CD4-positive, alpha-beta memory T cell (primary cell): Measurements from ENCODE around the gene PDIA6. TPM values are rescaled to one million over a fixed set of nuclear protein-coding genes. Genes with fewer than 3 reads are reported as not detected.

Source experiments
- CTCF ChIA-PET: fragments of 350-600 bp; sonication (Branson Sonifier 250); formaldehyde crosslinking; loops from one replicate; lab custom pipeline; 2021; ENCODE audit warnings: inconsistent platforms; ENCODE audit not compliant: partially characterized antibody; lab: Charles Lee
- POLR2A ChIA-PET: fragments of 350-600 bp; sonication (Branson Sonifier 250); formaldehyde crosslinking; loops from one replicate; lab custom pipeline; 2021; ENCODE audit not compliant: partially characterized antibody; lab: Charles Lee
- DNase-seq, 5 donors: peaks; one replicate each; pipeline versions ENCODE4 v3.0.0 to v3.0.0-alpha.2; 2020 to 2022; ENCODE audit warnings: mixed read lengths in 1 of 5
- H3K27ac ChIP-seq: one replicate; pipeline ENCODE4 v1.7.0; 2013; ENCODE audit warnings: low read depth, low read length
- H3K27me3 ChIP-seq: 2 replicates; pipeline ENCODE4 v1.7.0; 2013; ENCODE audit warnings: mild to moderate bottlenecking, low read length, moderate library complexity; ENCODE audit not compliant: insufficient read depth
- H3K36me3 ChIP-seq: 2 replicates; pipeline ENCODE4 v1.7.0; 2013; ENCODE audit warnings: mild to moderate bottlenecking, low read length, moderate library complexity; ENCODE audit not compliant: insufficient read depth
- H3K4me1 ChIP-seq: 2 replicates; pipeline ENCODE4 v1.7.0; 2013; ENCODE audit warnings: mild to moderate bottlenecking, low read length, moderate library complexity; ENCODE audit not compliant: insufficient read depth
- H3K4me3 ChIP-seq, 2 donors: one replicate each; pipeline ENCODE4 v1.7.0; 2013; ENCODE audit warnings: low read length in 2 of 2, mild to moderate bottlenecking in 1 of 2
- H3K9me3 ChIP-seq, 2 donors: one replicate each; pipeline ENCODE4 v1.7.0; 2013; ENCODE audit warnings: low read length in 2 of 2, control low read depth in 1 of 2; ENCODE audit not compliant: control insufficient read depth in 1 of 2
- H3K27ac Mint-ChIP-seq, 7 donors: one replicate each; pipeline ENCODE4 v1.8.0; 2020 to 2021; ENCODE audit warnings: mixed read lengths in 7 of 7, mild to moderate bottlenecking in 6 of 7, inconsistent platforms in 3 of 7, moderate library complexity in 3 of 7
- H3K27me3 Mint-ChIP-seq, 2 donors: one replicate each; pipeline ENCODE4 v1.8.0; 2020 to 2021; ENCODE audit warnings: mixed read lengths in 2 of 2
- H3K36me3 Mint-ChIP-seq, 2 donors: one replicate each; pipeline ENCODE4 v1.8.0; 2020 to 2021; ENCODE audit warnings: mixed read lengths in 2 of 2, inconsistent platforms in 1 of 2, mild to moderate bottlenecking in 1 of 2
- H3K4me1 Mint-ChIP-seq, 4 donors: one replicate each; pipeline ENCODE4 v1.8.0; 2020 to 2021; ENCODE audit warnings: mixed read lengths in 4 of 4, mild to moderate bottlenecking in 1 of 4
- H3K4me3 Mint-ChIP-seq, 8 donors: one replicate each; pipeline ENCODE4 v1.8.0; 2020 to 2021; ENCODE audit warnings: mixed read lengths in 8 of 8, mild to moderate bottlenecking in 7 of 8, moderate library complexity in 6 of 8, inconsistent platforms in 3 of 8
- H3K9me3 Mint-ChIP-seq, 8 donors: one replicate each; pipeline ENCODE4 v1.8.0; 2020 to 2021; ENCODE audit warnings: mixed read lengths in 8 of 8, mild to moderate bottlenecking in 5 of 8, inconsistent platforms in 3 of 8, moderate library complexity in 1 of 8
- intact Hi-C: fragments of 100-400 bp; cut with micrococcal nuclease; formaldehyde crosslinking; loops from one replicate; pipeline ENCODE4 v1.15.1; 2023
- polyA plus RNA-seq, 2 donors: library from polyadenylated mRNA; unstranded; fragments of 300-500 nt; fragmentation: Illumina TruSeq; gene quantifications; one replicate each; pipeline ENCODE4 v1.2.3, GENCODE V29; 2021
- total RNA-seq, 2 experiments: library from RNA; stranded (reverse); gene quantifications; one replicate each; pipeline ENCODE4 v1.2.3, GENCODE V29; 2021

Gene PDIA6, protein sequence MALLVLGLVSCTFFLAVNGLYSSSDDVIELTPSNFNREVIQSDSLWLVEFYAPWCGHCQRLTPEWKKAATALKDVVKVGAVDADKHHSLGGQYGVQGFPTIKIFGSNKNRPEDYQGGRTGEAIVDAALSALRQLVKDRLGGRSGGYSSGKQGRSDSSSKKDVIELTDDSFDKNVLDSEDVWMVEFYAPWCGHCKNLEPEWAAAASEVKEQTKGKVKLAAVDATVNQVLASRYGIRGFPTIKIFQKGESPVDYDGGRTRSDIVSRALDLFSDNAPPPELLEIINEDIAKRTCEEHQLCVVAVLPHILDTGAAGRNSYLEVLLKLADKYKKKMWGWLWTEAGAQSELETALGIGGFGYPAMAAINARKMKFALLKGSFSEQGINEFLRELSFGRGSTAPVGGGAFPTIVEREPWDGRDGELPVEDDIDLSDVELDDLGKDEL
- total RNA-seq, result 10 to 100 TPM; 75.9 to 84.7 TPM
- polyA plus RNA-seq, result 100 to 1,000 TPM; 140 to 273 TPM

DNA sequence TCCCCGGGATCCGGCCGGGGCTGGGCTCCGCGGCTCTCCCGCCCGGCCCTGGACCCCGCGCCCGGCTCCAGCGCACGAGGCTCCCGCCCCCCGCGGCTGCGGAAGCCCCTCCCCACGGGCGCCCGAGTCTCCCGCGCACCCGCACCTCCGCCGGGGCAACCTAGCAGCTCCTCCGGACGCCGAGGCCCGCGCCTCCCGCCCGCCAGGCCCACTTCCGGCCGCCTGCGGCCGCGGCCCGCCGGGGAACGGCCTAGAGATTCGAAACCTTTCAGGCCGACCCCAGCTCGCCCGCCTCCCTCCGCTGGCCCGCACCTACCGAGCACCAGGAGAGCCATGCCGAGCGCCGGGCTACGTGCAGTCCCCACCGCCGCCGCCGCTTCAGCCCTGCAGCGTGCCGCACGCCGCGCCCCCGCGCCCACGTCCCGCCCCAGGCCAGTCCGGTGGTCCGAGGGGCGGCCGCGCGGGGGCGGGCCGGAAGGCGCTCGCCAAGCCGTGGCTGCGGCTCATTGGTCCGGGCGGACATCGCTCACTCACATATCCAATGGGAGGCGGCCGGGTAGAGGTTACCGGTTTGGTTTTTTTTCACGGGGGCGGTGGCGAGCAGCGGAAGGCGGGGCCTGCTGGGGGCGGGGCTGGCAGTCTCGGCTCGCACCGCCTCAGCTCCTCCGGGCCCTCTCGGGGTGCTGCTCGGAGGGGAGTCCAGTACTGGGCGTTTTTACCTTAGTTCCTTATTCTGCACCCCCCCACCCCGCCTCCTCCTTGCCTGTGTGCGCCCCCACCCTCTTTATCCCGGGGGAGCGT lies at the start of gene PDIA6:
TSS of gene PDIA6 (minus strand) at position 424 of the 801 bp plus-strand sequence. CDS start at position 335, 89 bp downstream.
- peak; percentile 90 to 95 (median 92) for DNase-seq
- peaks cover 47% of the 10 kb centered on the region for H3K4me1 ChIP-seq
- Mint-ChIP-seq H3K36me3 (peaks cover 0 to 13% of the 10 kb centered on the region in 2 donors), H3K4me1 (peaks cover 30 to 43% (median 34%) of the 10 kb centered on the region in 4 donors), H3K9me3 (no peaks in the 10 kb centered on the region), H3K4me3 (peak within 1 kb of the TSS; percentile 84 to 95 (median 94)), H3K27me3 (no peaks in the 10 kb centered on the region), H3K27ac (peak within 1 kb of the TSS; percentile 76 to 95 (median 94))
- H3K27me3 ChIP-seq, result peaks cover under 1% of the 10 kb centered on the region
- CTCF ChIA-PET, result interaction anchor here (0.8 to 2.2 kb wide), 7 partner anchors 18 to 320 kb away, joined by 3 to 13 read pairs (median 6); partner anchors contain the start of gene NOL10
- no peaks in the 10 kb centered on the region for H3K9me3 ChIP-seq
- H3K4me3 ChIP-seq, result peak within 1 kb of the TSS; percentile 72 to 92
- H3K27ac ChIP-seq, result peak within 1 kb of the TSS; percentile 76
- intact Hi-C loops, result loop anchor here (1.0 to 10.0 kb wide), 9 partner anchors 20 to 1902 kb away; partner anchors contain the start of genes E2F6, HPCAL1, LPIN1 and ODC1
- H3K36me3 ChIP-seq, result no peaks in the 10 kb centered on the region
- POLR2A ChIA-PET, result interaction anchor here (0.6 to 2.8 kb wide), 15 partner anchors 10 to 931 kb away, joined by 3 to 17 read pairs (median 6); partner anchors contain the start of genes E2F6, NOL10, ODC1 and ROCK2

DNA sequence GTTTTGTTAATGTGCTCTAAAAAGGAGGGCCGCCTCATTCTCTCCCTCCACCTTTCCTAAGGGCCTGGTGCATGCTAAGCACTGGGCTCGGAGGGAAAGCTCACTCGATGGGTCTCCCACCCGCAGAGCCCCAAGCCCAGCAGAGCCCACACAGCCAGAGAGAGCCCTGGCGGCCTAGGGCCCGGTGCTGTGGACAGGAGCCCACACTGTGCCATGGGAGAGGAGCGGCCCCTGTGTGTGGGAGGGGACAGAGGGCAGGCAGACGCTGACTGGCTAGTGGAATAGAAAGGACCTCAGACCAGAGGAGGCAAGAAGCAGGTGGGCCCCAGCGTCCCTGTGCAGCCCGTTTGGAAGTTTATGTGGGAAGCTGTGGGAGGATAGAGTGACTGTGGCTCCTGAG lies 49.7 kb upstream of the PDIA6 start:
- ChIA-PET CTCF (interaction anchor here (1.3 kb wide), 1 partner anchor 27 kb away, joined by 3 read pairs; no protein-coding TSS in a partner anchor), POLR2A (no interaction called here)
- peaks cover 19 to 33% (median 24%) of the 10 kb centered on the region in 4 donors for H3K4me1 Mint-ChIP-seq
- no peak for DNase-seq
- H3K27me3 Mint-ChIP-seq, result peaks cover 2 to 27% of the 10 kb centered on the region in 2 donors
- no peaks in the 10 kb centered on the region for H3K36me3 Mint-ChIP-seq
- H3K4me3 Mint-ChIP-seq, result no peak overlapping the region
- Histone ChIP-seq H3K9me3 (no peaks in the 10 kb centered on the region), H3K36me3 (no peaks in the 10 kb centered on the region), H3K4me1 (peaks cover 29% of the 10 kb centered on the region), H3K27me3 (no peaks in the 10 kb centered on the region), H3K27ac (no peak overlapping the region), H3K4me3 (no peak overlapping the region)
- H3K9me3 Mint-ChIP-seq, result no peaks in the 10 kb centered on the region
- intact Hi-C loops, result no loop called here
- peak overlapping the region in 1 of 7 donors; percentile 84 for H3K27ac Mint-ChIP-seq

DNA sequence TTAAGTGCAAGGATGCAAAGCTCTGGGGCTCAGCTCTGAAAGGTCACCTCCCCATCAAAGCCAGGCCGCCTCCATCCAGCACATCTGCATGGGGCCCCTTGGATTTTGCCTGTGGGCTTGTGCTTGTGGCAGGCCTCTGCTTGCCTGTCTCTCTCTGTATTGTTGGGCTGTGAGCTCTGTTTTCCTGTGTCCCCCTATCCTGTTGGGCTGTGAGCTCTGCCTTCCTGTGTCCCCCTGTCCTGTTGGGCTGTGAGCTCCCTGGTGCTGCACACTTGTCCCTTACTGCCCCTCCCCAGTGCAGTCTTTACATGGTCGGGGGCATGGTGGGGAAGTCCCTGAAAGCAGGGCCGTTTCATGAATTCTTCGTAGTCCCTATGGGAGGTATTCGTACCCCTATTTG lies 49.2 kb upstream of the PDIA6 start:
- DNase-seq, result no peak
- no peaks in the 10 kb centered on the region for H3K27me3 ChIP-seq
- intact Hi-C loops, result no loop called here
- no peaks in the 10 kb centered on the region for H3K9me3 ChIP-seq
- Mint-ChIP-seq H3K36me3 (no peaks in the 10 kb centered on the region), H3K4me3 (peak overlapping the region in 1 of 8 donors; percentile 62), H3K27me3 (peaks cover 2 to 27% of the 10 kb centered on the region in 2 donors), H3K9me3 (no peaks in the 10 kb centered on the region), H3K27ac (peak overlapping the region in 3 of 7 donors; percentile 18 to 38 (median 37)), H3K4me1 (peaks cover 19 to 33% (median 24%) of the 10 kb centered on the region in 4 donors)
- no peak overlapping the region for H3K27ac ChIP-seq
- no peaks in the 10 kb centered on the region for H3K36me3 ChIP-seq
- H3K4me3 ChIP-seq, result no peak overlapping the region
- peaks cover 29% of the 10 kb centered on the region for H3K4me1 ChIP-seq
- CTCF ChIA-PET, result interaction anchor here (1.3 kb wide), 1 partner anchor 26 kb away, joined by 3 read pairs; no protein-coding TSS in a partner anchor
- POLR2A ChIA-PET, result no interaction called here

DNA sequence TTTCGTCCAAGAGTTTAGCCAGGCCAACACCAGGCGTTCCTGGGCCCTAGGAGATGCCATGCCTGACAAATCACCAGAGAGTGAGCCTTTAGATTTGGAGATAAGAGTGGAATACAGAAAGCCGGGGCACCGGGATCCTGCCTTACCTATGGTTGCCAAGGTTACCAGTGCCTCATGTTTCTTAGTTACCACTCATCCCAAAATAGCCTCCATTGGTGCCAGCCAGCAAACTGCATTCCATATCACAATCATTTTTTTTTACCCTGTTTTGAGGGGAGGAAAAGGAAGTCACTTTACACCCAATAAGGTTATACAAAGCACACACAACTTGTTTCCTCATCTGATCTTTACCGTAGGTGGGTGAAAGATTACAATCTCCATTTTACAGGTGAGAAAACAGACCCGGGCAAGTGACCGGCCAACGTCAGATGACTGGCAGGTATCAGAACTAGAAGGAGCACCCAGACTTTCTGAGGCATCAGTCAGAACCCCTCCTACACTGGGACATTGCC lies 48.3 kb upstream of the PDIA6 start:
- DNase-seq, result no peak
- Mint-ChIP-seq H3K4me1 (peaks cover 19 to 28% (median 24%) of the 10 kb centered on the region in 4 donors), H3K27me3 (peaks cover 0 to 24% of the 10 kb centered on the region in 2 donors), H3K27ac (peak overlapping the region in 1 of 7 donors; percentile 57), H3K36me3 (no peaks in the 10 kb centered on the region), H3K9me3 (no peaks in the 10 kb centered on the region), H3K4me3 (peak overlapping the region in 1 of 8 donors; percentile 62)
- Histone ChIP-seq H3K9me3 (no peaks in the 10 kb centered on the region), H3K27ac (no peak overlapping the region), H3K36me3 (no peaks in the 10 kb centered on the region), H3K27me3 (no peaks in the 10 kb centered on the region), H3K4me1 (peaks cover 29% of the 10 kb centered on the region), H3K4me3 (no peak overlapping the region)
- ChIA-PET CTCF (no interaction called here), POLR2A (no interaction called here)
- intact Hi-C loops, result no loop called here

DNA sequence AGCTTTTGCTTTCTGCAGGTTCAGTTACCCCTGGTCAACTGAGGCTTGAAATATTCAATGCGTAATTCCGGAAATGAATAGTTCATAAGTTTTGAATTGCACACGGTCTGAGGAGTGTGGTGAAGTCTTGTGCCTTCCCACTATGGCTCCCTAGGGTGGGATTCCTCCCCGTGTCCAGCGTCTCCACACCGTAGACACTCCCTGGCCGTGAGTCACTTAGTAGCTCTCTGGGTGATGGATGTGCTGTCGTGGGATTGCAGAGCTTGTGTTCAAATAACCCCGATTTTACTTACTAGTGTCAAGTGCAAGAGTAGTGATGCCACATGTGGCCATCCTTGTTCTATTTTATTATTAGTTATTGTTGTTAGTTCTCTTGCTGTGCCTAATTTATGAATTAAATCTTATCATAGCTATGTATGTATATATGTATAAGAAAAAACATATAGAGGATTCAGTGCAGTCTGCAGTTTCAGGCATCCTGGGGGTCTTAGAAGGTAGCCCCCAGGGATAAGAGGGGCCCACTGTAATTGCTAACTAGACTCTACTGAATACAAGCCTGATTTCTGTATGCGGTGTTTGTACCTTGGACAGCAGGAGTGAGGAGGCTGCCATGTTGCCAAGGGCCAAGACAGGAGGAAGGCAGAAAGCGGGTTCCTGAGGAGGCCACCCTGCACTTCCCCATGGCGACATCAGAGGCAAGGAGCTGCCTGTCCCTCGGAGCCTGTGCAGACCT lies 47.7 kb upstream of the PDIA6 start:
- no peaks in the 10 kb centered on the region for H3K9me3 ChIP-seq
- no peaks in the 10 kb centered on the region for H3K36me3 ChIP-seq
- Mint-ChIP-seq H3K4me1 (peaks cover 17 to 23% (median 21%) of the 10 kb centered on the region in 4 donors), H3K36me3 (no peaks in the 10 kb centered on the region), H3K27ac (no peak overlapping the region), H3K9me3 (no peaks in the 10 kb centered on the region), H3K4me3 (peak overlapping the region in 1 of 8 donors; percentile 62), H3K27me3 (peaks cover 0 to 24% of the 10 kb centered on the region in 2 donors)
- H3K4me1 ChIP-seq, result peaks cover 23% of the 10 kb centered on the region
- ChIA-PET CTCF (no interaction called here), POLR2A (no interaction called here)
- no peak for DNase-seq
- intact Hi-C loops, result no loop called here
- no peak overlapping the region for H3K4me3 ChIP-seq
- H3K27me3 ChIP-seq, result no peaks in the 10 kb centered on the region
- H3K27ac ChIP-seq, result no peak overlapping the region

DNA sequence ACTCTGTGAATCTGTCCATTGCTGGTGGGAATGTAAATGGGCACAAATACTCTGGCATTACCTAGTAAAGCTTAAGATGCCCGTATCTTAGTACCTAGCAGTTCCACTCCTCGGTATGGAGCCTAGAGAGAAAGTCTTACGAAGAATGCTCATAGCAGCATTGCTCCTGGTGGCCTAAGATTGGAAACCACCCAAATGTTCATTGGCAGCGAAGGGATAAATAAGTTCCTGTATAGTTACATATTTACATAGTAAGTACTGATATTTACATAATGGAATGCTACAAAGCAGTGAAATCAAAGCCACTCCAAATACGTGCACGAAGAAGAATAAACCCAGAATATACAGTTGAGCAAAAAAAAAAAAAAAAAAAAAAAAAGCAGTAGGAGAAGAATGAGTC lies 46.7 kb upstream of the PDIA6 start:
- Histone ChIP-seq H3K4me3 (no peak overlapping the region), H3K27me3 (no peaks in the 10 kb centered on the region), H3K9me3 (no peaks in the 10 kb centered on the region), H3K27ac (no peak overlapping the region), H3K36me3 (no peaks in the 10 kb centered on the region), H3K4me1 (peaks cover 14% of the 10 kb centered on the region)
- H3K27me3 Mint-ChIP-seq, result peaks cover 2 to 20% of the 10 kb centered on the region in 2 donors
- H3K4me3 Mint-ChIP-seq, result no peak overlapping the region
- no peak for DNase-seq
- H3K4me1 Mint-ChIP-seq, result peaks cover 9 to 17% (median 12%) of the 10 kb centered on the region in 4 donors
- no peaks in the 10 kb centered on the region for H3K36me3 Mint-ChIP-seq
- intact Hi-C loops, result no loop called here
- CTCF ChIA-PET, result no interaction called here
- no peaks in the 10 kb centered on the region for H3K9me3 Mint-ChIP-seq
- no peak overlapping the region for H3K27ac Mint-ChIP-seq
- POLR2A ChIA-PET, result no interaction called here
